H1 (cell line): ENCODE results near the gene DENND4A. TPM values are rescaled to one million over a fixed set of nuclear protein-coding genes. Genes with fewer than 3 reads are reported as not detected.

Experiments
- CTCF ChIA-PET: fragments of 300-600 bp; sonication (Branson Sonifier 250); formaldehyde crosslinking; loops from one replicate; lab custom pipeline; 2021; ENCODE audit not compliant: partially characterized antibody; lab: Charles Lee
- POLR2A ChIA-PET: fragments of 300-600 bp; sonication (Branson Sonifier 250); formaldehyde crosslinking; loops from one replicate; lab custom pipeline; 2021; ENCODE audit warnings: inconsistent platforms; ENCODE audit not compliant: partially characterized antibody; lab: Charles Lee
- DNase-seq, 2 experiments: peaks; one replicate each; pipeline versions ENCODE4 v3.0.0 to v3.0.0-alpha.2; 2010 to 2022; ENCODE audit warnings: low spot score in 2 of 2, low read depth in 1 of 2, mixed read lengths in 1 of 2
- FAIRE-seq: peaks from 2 replicates; lab custom pipeline; 2011; peaks lifted over from hg19 to GRCh38; lab: Jason Lieb, UNC
- H2AFZ ChIP-seq: 2 replicates; pipeline ENCODE4 v1.8.1; 2012; ENCODE audit warnings: low read length, inconsistent platforms
- H2AK5ac ChIP-seq: 2 replicates; pipeline ENCODE4 v1.6.1; 2013; ENCODE audit warnings: low read depth, low read length
- H2BK120ac ChIP-seq: replicated peaks from 2 replicates; pipeline ENCODE3; 2013; ENCODE audit warnings: low read depth, low read length, inconsistent platforms
- H2BK12ac ChIP-seq: 2 replicates; pipeline ENCODE4 v1.6.1; 2013; ENCODE audit warnings: low read depth, low read length
- H2BK15ac ChIP-seq: 2 replicates; pipeline ENCODE4 v1.6.1; 2013; ENCODE audit warnings: low read length
- H2BK20ac ChIP-seq: 2 replicates; pipeline ENCODE4 v1.6.1; 2013; ENCODE audit warnings: low read length
- H2BK5ac ChIP-seq: 2 replicates; pipeline ENCODE4 v1.6.1; 2013; ENCODE audit warnings: low read depth, low read length
- H3K14ac ChIP-seq: 2 replicates; pipeline ENCODE4 v1.6.1; 2013; ENCODE audit warnings: inconsistent platforms; ENCODE audit not compliant: insufficient read length
- H3K18ac ChIP-seq: 2 replicates; pipeline ENCODE4 v1.6.1; 2013; ENCODE audit warnings: low read length; ENCODE audit errors: extremely low read depth
- H3K23ac ChIP-seq: 2 replicates; pipeline ENCODE4 v1.6.1; 2013; ENCODE audit warnings: inconsistent platforms; ENCODE audit not compliant: insufficient read length
- H3K23me2 ChIP-seq: 2 replicates; pipeline ENCODE4 v1.6.1; 2013; ENCODE audit warnings: low read depth, low read length
- H3K27ac ChIP-seq: 2 replicates; pipeline ENCODE4 v1.6.1; 2011; ENCODE audit warnings: low read depth, low read length, inconsistent platforms
- H3K27me3 ChIP-seq, 4 experiments: replicated peaks in 1 of 4; 1 replicate in 1 of 4; 2 replicates in 3 of 4; pipeline versions ENCODE4 v1.6.1 to v1.8.1; 2011 to 2013; ENCODE audit warnings: low read length in 3 of 4, mild to moderate bottlenecking in 3 of 4, inconsistent platforms in 2 of 4, mixed read lengths in 2 of 4, moderate library complexity in 1 of 4; ENCODE audit not compliant: control insufficient read depth in 3 of 4, insufficient read depth in 3 of 4; ENCODE audit errors: extremely low read depth in 1 of 4
- H3K36me3 ChIP-seq, 4 experiments: 2 replicates each; pipeline versions ENCODE4 v1.6.1 to v1.8.1; 2011 to 2013; ENCODE audit warnings: mild to moderate bottlenecking in 4 of 4, low read length in 3 of 4, moderate library complexity in 2 of 4, control low read depth in 1 of 4, inconsistent platforms in 1 of 4; ENCODE audit not compliant: insufficient read depth in 4 of 4, control insufficient read depth in 2 of 4
- H3K4ac ChIP-seq: replicated peaks from 2 replicates; pipeline ENCODE3; 2013; ENCODE audit warnings: low read length, low read depth, mixed read lengths, inconsistent platforms; ENCODE audit not compliant: insufficient read length
- H3K4me1 ChIP-seq, 4 experiments: replicated peaks in 1 of 4; 1 replicate in 1 of 4; 2 replicates in 3 of 4; pipeline versions ENCODE4 v1.6.1 to v1.8.1; 2011 to 2013; ENCODE audit warnings: low read length in 3 of 4, inconsistent platforms in 2 of 4, mixed read lengths in 1 of 4; ENCODE audit not compliant: insufficient read depth in 4 of 4, control insufficient read depth in 3 of 4
- H3K4me2 ChIP-seq, 2 experiments: 2 replicates each; pipeline versions ENCODE4 v1.6.1 to v1.8.1; 2011 to 2013; ENCODE audit warnings: low read depth in 2 of 2, low read length in 2 of 2, control low read depth in 1 of 2, inconsistent platforms in 1 of 2, mild to moderate bottlenecking in 1 of 2; ENCODE audit not compliant: insufficient read depth in 1 of 2
- H3K4me3 ChIP-seq, 4 experiments: fragments of 200-600, 300-600 bp in 1 of 4; sonication (generic), shearing (Covaris generic), sonication (Bioruptor Twin) in 1 of 4; 2 replicates each; pipeline versions ENCODE4 v1.5.1 to v1.8.1; 2011 to 2016; ENCODE audit warnings: low read length in 4 of 4, low read depth in 3 of 4, control low read depth in 2 of 4, inconsistent platforms in 2 of 4, mild to moderate bottlenecking in 2 of 4, mixed read lengths in 1 of 4, moderate library complexity in 1 of 4; ENCODE audit not compliant: insufficient read depth in 2 of 4; ENCODE audit errors: extremely low read depth in 1 of 4
- H3K56ac ChIP-seq: replicated peaks from 2 replicates; pipeline ENCODE3; 2013; ENCODE audit warnings: low read depth, mild to moderate bottlenecking, mixed read lengths, low read length, inconsistent platforms; ENCODE audit not compliant: insufficient read length
- H3K79me1 ChIP-seq: 2 replicates; pipeline ENCODE4 v1.6.1; 2013; ENCODE audit warnings: low read depth, low read length, control low read depth
- H3K79me2 ChIP-seq, 2 experiments: 2 replicates each; pipeline versions ENCODE4 v1.6.1 to v1.8.1; 2012 to 2013; ENCODE audit warnings: low read length in 2 of 2, mild to moderate bottlenecking in 2 of 2, inconsistent platforms in 1 of 2; ENCODE audit not compliant: insufficient read depth in 2 of 2, control insufficient read depth in 1 of 2
- H3K9ac ChIP-seq, 4 experiments: replicated peaks in 1 of 4; 1 replicate in 1 of 4; 2 replicates in 3 of 4; pipeline versions ENCODE4 v1.6.1 to v1.8.1; 2011 to 2013; ENCODE audit warnings: low read depth in 3 of 4, low read length in 3 of 4, control low read depth in 2 of 4, mild to moderate bottlenecking in 2 of 4, moderate library complexity in 2 of 4, inconsistent platforms in 1 of 4; ENCODE audit errors: extremely low read depth in 1 of 4
- H3K9me3 ChIP-seq, 2 experiments: 2 replicates each; pipeline versions ENCODE4 v1.6.1 to v1.8.1; 2012 to 2013; ENCODE audit warnings: mild to moderate bottlenecking in 2 of 2, moderate library complexity in 2 of 2, control low read depth in 1 of 2, inconsistent platforms in 1 of 2, low read depth in 1 of 2, low read length in 1 of 2, mixed read lengths in 1 of 2; ENCODE audit not compliant: insufficient read depth in 2 of 2
- H4K20me1 ChIP-seq, 2 experiments: replicated peaks in 1 of 2; 2 replicates each; pipeline versions ENCODE3 to v1.8.1; 2011 to 2013; ENCODE audit warnings: inconsistent platforms in 2 of 2, low read length in 2 of 2, mild to moderate bottlenecking in 1 of 2; ENCODE audit not compliant: insufficient read depth in 2 of 2, control insufficient read depth in 1 of 2
- H4K5ac ChIP-seq: 2 replicates; pipeline ENCODE4 v1.6.1; 2013; ENCODE audit warnings: low read length, low read depth, mixed read lengths, inconsistent platforms; ENCODE audit not compliant: insufficient read length
- H4K8ac ChIP-seq: 2 replicates; pipeline ENCODE4 v1.8.0; 2013; ENCODE audit warnings: mild to moderate bottlenecking, moderate library complexity, low read length, inconsistent platforms; ENCODE audit not compliant: insufficient read depth; ENCODE audit errors: extremely low read depth
- H4K91ac ChIP-seq: replicated peaks from 2 replicates; pipeline ENCODE3; 2013; ENCODE audit warnings: low read length, mixed read lengths, inconsistent platforms; ENCODE audit not compliant: insufficient read length
- ATF2 ChIP-seq: IDR thresholded peaks from 2 replicates; pipeline ENCODE4 v1.6.1; 2012; ENCODE audit warnings: low read length, inconsistent platforms
- CEBPB ChIP-seq: IDR thresholded peaks from 2 replicates; pipeline ENCODE4 v1.6.1; 2012; ENCODE audit warnings: low read depth, low read length
- CREB1 ChIP-seq: IDR thresholded peaks from 2 replicates; pipeline ENCODE4 v1.6.1; 2012; ENCODE audit warnings: inconsistent platforms
- CTBP2 ChIP-seq: IDR thresholded peaks from 2 replicates; pipeline ENCODE4 v1.7.0; 2011; ENCODE audit warnings: borderline replicate concordance, mild to moderate bottlenecking, moderate library complexity, mixed read lengths, low read length; ENCODE audit not compliant: insufficient read depth, insufficient read length
- EP300 ChIP-seq, 2 experiments: IDR thresholded peaks; 1 replicate in 1 of 2; 2 replicates in 1 of 2; pipeline ENCODE4 v1.6.1; 2011 to 2012; ENCODE audit warnings: low read depth in 2 of 2, low read length in 2 of 2, mild to moderate bottlenecking in 2 of 2, borderline replicate concordance in 1 of 2, inconsistent platforms in 1 of 2, moderate library complexity in 1 of 2
- GTF2F1 ChIP-seq: IDR thresholded peaks from 2 replicates; pipeline ENCODE4 v1.6.1; 2012; ENCODE audit warnings: low read depth, low read length, improper control_type of control experiment, borderline replicate concordance
- SP2 ChIP-seq: IDR thresholded peaks from 2 replicates; pipeline ENCODE4 v1.6.1; 2012; ENCODE audit warnings: mild to moderate bottlenecking, low read length, inconsistent platforms
- SUZ12 ChIP-seq: fragments of 200-600 bp; sonication (generic); IDR thresholded peaks from 2 replicates; pipeline ENCODE4 v1.6.1; 2012; ENCODE audit warnings: mild to moderate bottlenecking, inconsistent platforms, low read length, moderate library complexity, mixed read lengths
- TAF7 ChIP-seq: optimal IDR thresholded peaks from 2 replicates; pipeline ENCODE3; 2011; ENCODE audit warnings: low read depth, mild to moderate bottlenecking, inconsistent platforms, low read length, moderate library complexity, borderline replicate concordance
- WGBS, 2 experiments: shearing (Covaris generic) in 1 of 2; methylation state at CpG; one replicate each; pipeline versions ENCODE4 v1.1.6 to v1.1.7; 2013 to 2015; ENCODE audit warnings: low lambda C conversion rate in 2 of 2, mixed read lengths in 2 of 2, inconsistent platforms in 1 of 2, low coverage in 1 of 2, missing lambda C conversion rate in 1 of 2; ENCODE audit not compliant: insufficient replicate concordance in 2 of 2, insufficient coverage in 1 of 2, insufficient read length in 1 of 2; ENCODE audit errors: extremely low coverage in 1 of 2, missing lambda C conversion rate in 1 of 2; 5-methylcytosine and 5-hydroxymethylcytosine counted together
- polyA plus RNA-seq, 7 experiments: library from polyadenylated mRNA; depleted of rRNA in 3 of 7; stranded (reverse) in 5 of 7; unstranded in 2 of 7; fragments of >200 nt in 5 of 7; fragments of 200-250 nt in 2 of 7; gene quantifications; 1 replicate in 5 of 7; 2 replicates in 1 of 7; 4 replicates in 1 of 7; pipeline versions ENCODE4 v1.2.1 to v1.2.3, GENCODE V29; 2011 to 2013; ENCODE audit warnings: missing spikeins in 2 of 7, mixed read lengths in 2 of 7
- total RNA-seq: library from RNA; stranded (reverse); fragmentation: NEBNext Ultra II Directional; extraction: Animal tissue kit (Norgen Biotek cat#: 25700); gene quantifications from 2 replicates; pipeline ENCODE4 v1.2.1, GENCODE V29; 2021

DENND4A gene
- total and polyA plus RNA-seq, 2 of the 8 experiments (the other 6 are each of a cell fraction or from before 2014, with no cell fraction given): 1.3 to 4.7 TPM

DNA sequence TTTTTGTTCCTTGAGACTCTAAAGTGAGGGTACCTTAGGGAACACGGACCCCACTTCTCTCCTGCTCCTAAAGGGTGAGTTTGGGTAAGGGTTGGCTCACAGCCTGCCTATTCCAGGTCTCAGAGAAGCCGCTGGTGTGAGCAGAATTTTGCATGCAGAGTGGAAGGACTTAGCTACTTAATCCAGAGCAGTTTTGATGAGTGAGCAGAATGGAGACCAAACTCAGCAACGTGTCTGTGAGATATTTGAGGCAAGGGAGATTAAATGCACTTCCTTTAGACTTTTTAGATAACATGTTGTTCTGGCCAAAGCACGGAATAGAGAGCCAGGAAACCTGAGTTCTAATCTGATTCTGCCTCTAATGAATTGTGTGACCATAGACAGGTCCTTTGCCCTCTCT is 165.2 kb downstream of the DENND4A start:
- no peaks in the 10 kb centered on the region for H4K20me1 ChIP-seq
- no peaks in the 10 kb centered on the region for H3K36me3 ChIP-seq
- no peak overlapping the region for H3K9ac ChIP-seq
- no peak overlapping the region for H3K23ac ChIP-seq
- no peak overlapping the region for H4K5ac ChIP-seq
- H2AK5ac ChIP-seq: no peak overlapping the region
- H3K9me3 ChIP-seq: no peaks in the 10 kb centered on the region
- H3K79me1 ChIP-seq: no peaks in the 10 kb centered on the region
- no peak overlapping the region for H3K4ac ChIP-seq
- H3K27ac ChIP-seq: no peak overlapping the region
- no peak overlapping the region for H3K14ac ChIP-seq
- H3K27me3 ChIP-seq: no peaks in the 10 kb centered on the region
- H2BK15ac ChIP-seq: no peak overlapping the region
- H3K4me3 ChIP-seq: no peak overlapping the region
- no peak overlapping the region for H3K56ac ChIP-seq
- peaks cover 0 to 4% (median under 1%) of the 10 kb centered on the region in 4 experiments; a peak in 1 of 7 replicates for H3K4me1 ChIP-seq
- no peak overlapping the region for H2BK5ac ChIP-seq
- no peaks in the 10 kb centered on the region for H3K79me2 ChIP-seq
- 82% methylated on average over 4 of the region's 4 CpGs; no CpG with 5 or more reads in 1 of the 2 experiments for WGBS, 2 experiments
- no peak overlapping the region for H2BK20ac ChIP-seq
- ChIA-PET POLR2A (no interaction called here), CTCF (interaction anchor here (0.7 to 5.3 kb wide), 4 partner anchors 9 to 225 kb away, joined by 3 to 26 read pairs (median 4); no protein-coding TSS in a partner anchor)
- no peak overlapping the region for H4K8ac ChIP-seq
- no peak overlapping the region for H4K91ac ChIP-seq
- no peaks in the 10 kb centered on the region for H3K23me2 ChIP-seq
- FAIRE-seq (no peak), DNase-seq (no peak)
- no peak overlapping the region for H2BK120ac ChIP-seq
- no peak overlapping the region for H3K18ac ChIP-seq
- H2BK12ac ChIP-seq: no peak overlapping the region
- H3K4me2 ChIP-seq: no peak overlapping the region
- no peak overlapping the region for H2AFZ ChIP-seq
- no peak for TF ChIP-seq CREB1
- no peak for TF ChIP-seq SUZ12
- TF ChIP-seq CEBPB: no peak
- TF ChIP-seq GTF2F1: no peak
- TF ChIP-seq ATF2: no peak
- TF ChIP-seq CTBP2: no peak
- TF ChIP-seq EP300 (IDR thresholded peaks at IDR 0.05; ENCODE audit: borderline replicate concordance in 1 of 2, low read depth in 2 of 2, low read length in 2 of 2): no peak
- TF ChIP-seq SP2: no peak
- no peak for TF ChIP-seq TAF7
